Measurements from ENCODE around the gene ZBTB26.

Gene ZBTB26

GRCh38 chr9:122904466-122904822, 26.9 kb downstream of the ZBTB26 start:
- Histone ChIP-seq H3K36me3 (ENCODE audit: insufficient read depth, low read length) (no peaks in the 10 kb centered on the region), H3K4me2 (ENCODE audit: low read depth, low read length, poor library complexity, severe bottlenecking) (peak overlapping the region; percentile 83), H3K9me2 (replicated peaks; ENCODE audit: low read depth, low read length) (no peaks in the 10 kb centered on the region), H3K4me1 (ENCODE audit: insufficient read depth, low read length, poor library complexity, severe bottlenecking) (peaks cover 38% of the 10 kb centered on the region), H3K79me2 (ENCODE audit: insufficient read depth, low read length) (peaks cover 54% of the 10 kb centered on the region), H3F3A (ENCODE audit: low read depth) (no peaks in the 10 kb centered on the region), H3K4me3 (ENCODE audit: low read length, poor library complexity, severe bottlenecking) (peak overlapping the region; percentile 85), H3K27me3 (ENCODE audit: insufficient read depth, low read length, poor library complexity, severe bottlenecking) (no peaks in the 10 kb centered on the region), H3K9ac (ENCODE audit: low read depth, low read length, poor library complexity, severe bottlenecking) (peak overlapping the region; percentile 93), H4K20me1 (ENCODE audit: insufficient read depth, low read length, poor library complexity, severe bottlenecking) (peaks cover 45% of the 10 kb centered on the region), H2AFZ (ENCODE audit: low read length) (peak overlapping the region; percentile 63), H3K9me3 (ENCODE audit: insufficient read depth, low read depth, low read length) (no peaks in the 10 kb centered on the region)
- TF ChIP-seq CTCF (conservative IDR thresholded peaks at IDR 0.05; ENCODE audit: low read length) (no peak), EZH2phosphoT487 (IDR thresholded peaks at IDR 0.05; ENCODE audit: borderline replicate concordance) (no peak)

GRCh38 chr9:122900791-122901190, 30.5 kb downstream of the ZBTB26 start:
- Histone ChIP-seq H3K4me2 (ENCODE audit: low read depth, low read length, poor library complexity, severe bottlenecking) (peak overlapping the region; percentile 83), H3K4me1 (ENCODE audit: insufficient read depth, low read length, poor library complexity, severe bottlenecking) (peaks cover 69% of the 10 kb centered on the region), H2AFZ (ENCODE audit: low read length) (no peak overlapping the region), H3K9me2 (replicated peaks; ENCODE audit: low read depth, low read length) (no peaks in the 10 kb centered on the region), H3K9me3 (ENCODE audit: insufficient read depth, low read depth, low read length) (no peaks in the 10 kb centered on the region), H3K36me3 (ENCODE audit: insufficient read depth, low read length) (peaks cover 11% of the 10 kb centered on the region; the same call in 1 of the 2 replicates), H3F3A (ENCODE audit: low read depth) (no peaks in the 10 kb centered on the region), H3K4me3 (ENCODE audit: low read length, poor library complexity, severe bottlenecking) (peak overlapping the region; percentile 75), H3K79me2 (ENCODE audit: insufficient read depth, low read length) (peaks cover 91% of the 10 kb centered on the region), H3K9ac (ENCODE audit: low read depth, low read length, poor library complexity, severe bottlenecking) (peak overlapping the region; percentile 70), H4K20me1 (ENCODE audit: insufficient read depth, low read length, poor library complexity, severe bottlenecking) (peaks cover 70% of the 10 kb centered on the region), H3K27me3 (ENCODE audit: insufficient read depth, low read length, poor library complexity, severe bottlenecking) (no peaks in the 10 kb centered on the region)
- no peak for TF ChIP-seq CTCF (conservative IDR thresholded peaks at IDR 0.05; ENCODE audit: low read length)
- no peak for TF ChIP-seq EZH2phosphoT487 (IDR thresholded peaks at IDR 0.05; ENCODE audit: borderline replicate concordance)

GRCh38 chr9:122897969-122898368, 33.3 kb downstream of the ZBTB26 start:
- no peaks in the 10 kb centered on the region for H3F3A ChIP-seq (ENCODE audit: low read depth)
- peak overlapping the region; percentile 12 for H3K9ac ChIP-seq (ENCODE audit: low read depth, low read length, poor library complexity, severe bottlenecking)
- H4K20me1 ChIP-seq (ENCODE audit: insufficient read depth, low read length, poor library complexity, severe bottlenecking) = peaks cover 62% of the 10 kb centered on the region
- no peaks in the 10 kb centered on the region for H3K9me3 ChIP-seq (ENCODE audit: insufficient read depth, low read depth, low read length)
- peaks cover 34% of the 10 kb centered on the region for H3K36me3 ChIP-seq (ENCODE audit: insufficient read depth, low read length)
- peaks cover 89% of the 10 kb centered on the region for H3K79me2 ChIP-seq (ENCODE audit: insufficient read depth, low read length)
- H2AFZ ChIP-seq (ENCODE audit: low read length) = no peak overlapping the region
- H3K4me3 ChIP-seq (ENCODE audit: low read length, poor library complexity, severe bottlenecking) = peak overlapping the region; percentile 18
- H3K4me2 ChIP-seq (ENCODE audit: low read depth, low read length, poor library complexity, severe bottlenecking) = peak overlapping the region; percentile 83
- TF ChIP-seq EZH2phosphoT487 (IDR thresholded peaks at IDR 0.05; ENCODE audit: borderline replicate concordance) = no peak
- no peak for TF ChIP-seq CTCF (conservative IDR thresholded peaks at IDR 0.05; ENCODE audit: low read length)
- H3K9me2 ChIP-seq (replicated peaks; ENCODE audit: low read depth, low read length) = no peaks in the 10 kb centered on the region
- H3K4me1 ChIP-seq (ENCODE audit: insufficient read depth, low read length, poor library complexity, severe bottlenecking) = peaks cover 62% of the 10 kb centered on the region
- H3K27me3 ChIP-seq (ENCODE audit: insufficient read depth, low read length, poor library complexity, severe bottlenecking) = no peaks in the 10 kb centered on the region
